HCT116 (cell line): Measurements from ENCODE around the gene IL17RB.

ENCODE experiments used
- ATF3 ChIP-seq: IDR thresholded peaks from 2 replicates; pipeline ENCODE4 v1.6.1; 2012
- CTCF ChIP-seq, 3 experiments: fragments of 200-600 bp in 1 of 3; sonication (generic) in 1 of 3; IDR thresholded peaks in 2 of 3; conservative IDR thresholded peaks in 1 of 3; 2 replicates each; pipeline ENCODE4 v1.5.1; 2012 to 2017; ENCODE audit warnings: low read depth in 2 of 3, low read length in 2 of 3, antibody characterized with exemption in 1 of 3, borderline replicate concordance in 1 of 3, control low read depth in 1 of 3, mild to moderate bottlenecking in 1 of 3, mixed read lengths in 1 of 3, mixed run types in 1 of 3, moderate library complexity in 1 of 3; ENCODE audit not compliant: insufficient read depth in 1 of 3
- EZH2 ChIP-seq: fragments of 200-600 bp; sonication (generic); IDR thresholded peaks from 2 replicates; pipeline ENCODE4 v1.6.1; 2017; ENCODE audit warnings: antibody characterized with exemption, mixed run types
- EZH2phosphoT487 ChIP-seq: fragments of 200-600 bp; IDR thresholded peaks from 2 replicates; pipeline ENCODE4 v1.6.1; 2018; ENCODE audit warnings: antibody characterized with exemption, borderline replicate concordance
- MAX ChIP-seq: IDR thresholded peaks from 2 replicates; pipeline ENCODE4 v1.6.1; 2012
- POLR2A ChIP-seq: IDR thresholded peaks from 2 replicates; pipeline ENCODE4 v1.7.0; 2011; ENCODE audit warnings: borderline replicate concordance; ENCODE audit not compliant: insufficient read depth, insufficient read length; ENCODE audit errors: extremely low read depth
- POLR2AphosphoS5 ChIP-seq: IDR thresholded peaks from 2 replicates; pipeline ENCODE4 v1.6.1; 2011; ENCODE audit warnings: mild to moderate bottlenecking, low read depth, low read length, moderate library complexity
- RAD21 ChIP-seq: IDR thresholded peaks from 2 replicates; pipeline ENCODE4 v1.6.1; 2012; ENCODE audit warnings: low read depth, mild to moderate bottlenecking
- SRF ChIP-seq: IDR thresholded peaks from 2 replicates; pipeline ENCODE4 v1.6.1; 2012; ENCODE audit warnings: low read depth
- TCF7L2 ChIP-seq: IDR thresholded peaks from 2 replicates; pipeline ENCODE4 v1.7.0; 2011; ENCODE audit warnings: borderline replicate concordance, inconsistent platforms; ENCODE audit not compliant: insufficient read depth, insufficient read length; ENCODE audit errors: extremely low read depth
- YY1 ChIP-seq: IDR thresholded peaks from 2 replicates; pipeline ENCODE4 v1.6.1; 2011; ENCODE audit warnings: low read length, low read depth, moderate library complexity, mild to moderate bottlenecking; ENCODE audit not compliant: insufficient replicate concordance; ENCODE audit errors: extremely low read depth
- ZBTB33 ChIP-seq: IDR thresholded peaks from 2 replicates; pipeline ENCODE4 v1.6.1; 2011; ENCODE audit warnings: mild to moderate bottlenecking, low read length, moderate library complexity; ENCODE audit not compliant: insufficient replicate concordance; ENCODE audit errors: extremely low read depth

- TF ChIP-seq YY1, result no peak
- TF ChIP-seq SRF, result no peak
- no peak for TF ChIP-seq CTCF (IDR thresholded peaks at IDR 0.05 in 2 of 3, conservative IDR thresholded peaks at IDR 0.05 in 1 of 3; ENCODE audit: borderline replicate concordance in 1 of 3, insufficient read depth in 1 of 3, low read depth in 2 of 3, low read length in 2 of 3)
- TF ChIP-seq POLR2A, result no peak
- TF ChIP-seq MAX, result no peak
- TF ChIP-seq RAD21, result no peak
- TF ChIP-seq ATF3, result no peak
- no peak for TF ChIP-seq ZBTB33
- no peak for TF ChIP-seq TCF7L2
- TF ChIP-seq POLR2AphosphoS5, result no peak
- no peak for TF ChIP-seq EZH2
- TF ChIP-seq EZH2phosphoT487, result no peak
These were observed 11.8 kb upstream of the IL17RB start for GRCh38 chr3:53834429-53835095.
